ENCODE measurements around the gene ZC3H7B. TPM values are rescaled to one million over a fixed set of nuclear protein-coding genes. Genes with fewer than 3 reads are reported as not detected.
A peak's percentile ranks its signal among the peaks of the same experiment; 100 is the strongest.

Gene ZC3H7B
- total RNA-seq, 1 donor from 2014 or later = 54.7 TPM

DNA sequence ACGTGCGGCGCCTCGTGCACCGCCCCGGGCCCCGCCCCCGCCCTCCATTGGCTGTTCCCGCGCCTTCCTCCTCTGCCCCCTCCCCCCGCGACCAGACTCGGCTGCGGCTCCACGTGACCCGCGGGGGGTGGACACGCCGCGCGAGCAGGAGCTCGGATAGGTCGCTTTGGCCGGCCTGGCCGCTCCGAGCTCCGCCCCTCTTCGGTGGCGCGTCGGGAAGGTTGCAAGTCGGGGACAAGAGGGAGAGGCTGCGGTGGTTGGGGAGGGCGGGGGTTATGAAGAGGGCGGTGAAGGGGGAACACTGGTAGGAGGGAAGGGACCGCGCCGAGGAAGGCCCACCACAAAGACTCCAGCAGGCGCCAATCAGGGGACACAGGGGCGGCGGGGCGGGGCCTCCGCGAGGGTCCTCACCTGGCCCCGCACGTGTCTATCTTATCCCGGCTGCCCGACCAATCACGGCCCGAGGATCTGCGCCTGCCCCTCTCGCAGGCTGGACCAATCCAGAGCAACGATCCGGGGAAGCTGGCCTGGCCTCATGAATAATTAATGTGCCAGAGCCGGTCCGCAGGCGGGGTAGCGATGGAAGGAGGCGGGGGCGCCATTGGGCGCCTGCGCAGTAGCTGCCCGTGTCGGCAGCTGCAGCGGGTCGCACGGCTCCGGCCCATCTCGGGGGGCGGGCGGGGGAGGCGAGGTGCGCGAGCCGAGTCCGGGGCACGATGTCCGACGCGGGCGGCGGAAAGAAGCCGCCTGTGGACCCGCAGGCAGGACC is 80.2 kb downstream of the ZC3H7B start, which contains the start of gene TEF:
Gene TEF, plus strand, starts transcription at position 614 of the 769 bp plus-strand sequence. Its CDS starts 103 bp downstream, at position 717.
- Mint-ChIP-seq H3K36me3 (ENCODE audit: low read depth) (no peaks in the 10 kb centered on the region), H3K27me3 (ENCODE audit: low read depth) (no peaks in the 10 kb centered on the region), H3K27ac (ENCODE audit: unreplicated experiment) (peak within 1 kb of the TSS; percentile 99), H3K9me3 (ENCODE audit: low read depth) (no peaks in the 10 kb centered on the region), H3K4me1 (ENCODE audit: low read depth) (peaks cover 17% of the 10 kb centered on the region), H3K4me3 (ENCODE audit: unreplicated experiment) (peak within 1 kb of the TSS; percentile 86)
- peak; percentile 99 for DNase-seq (ENCODE audit: low spot score)
- TF ChIP-seq, protein P1, sequence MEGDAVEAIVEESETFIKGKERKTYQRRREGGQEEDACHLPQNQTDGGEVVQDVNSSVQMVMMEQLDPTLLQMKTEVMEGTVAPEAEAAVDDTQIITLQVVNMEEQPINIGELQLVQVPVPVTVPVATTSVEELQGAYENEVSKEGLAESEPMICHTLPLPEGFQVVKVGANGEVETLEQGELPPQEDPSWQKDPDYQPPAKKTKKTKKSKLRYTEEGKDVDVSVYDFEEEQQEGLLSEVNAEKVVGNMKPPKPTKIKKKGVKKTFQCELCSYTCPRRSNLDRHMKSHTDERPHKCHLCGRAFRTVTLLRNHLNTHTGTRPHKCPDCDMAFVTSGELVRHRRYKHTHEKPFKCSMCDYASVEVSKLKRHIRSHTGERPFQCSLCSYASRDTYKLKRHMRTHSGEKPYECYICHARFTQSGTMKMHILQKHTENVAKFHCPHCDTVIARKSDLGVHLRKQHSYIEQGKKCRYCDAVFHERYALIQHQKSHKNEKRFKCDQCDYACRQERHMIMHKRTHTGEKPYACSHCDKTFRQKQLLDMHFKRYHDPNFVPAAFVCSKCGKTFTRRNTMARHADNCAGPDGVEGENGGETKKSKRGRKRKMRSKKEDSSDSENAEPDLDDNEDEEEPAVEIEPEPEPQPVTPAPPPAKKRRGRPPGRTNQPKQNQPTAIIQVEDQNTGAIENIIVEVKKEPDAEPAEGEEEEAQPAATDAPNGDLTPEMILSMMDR (IDR thresholded peaks at IDR 0.05) = no peak

DNA sequence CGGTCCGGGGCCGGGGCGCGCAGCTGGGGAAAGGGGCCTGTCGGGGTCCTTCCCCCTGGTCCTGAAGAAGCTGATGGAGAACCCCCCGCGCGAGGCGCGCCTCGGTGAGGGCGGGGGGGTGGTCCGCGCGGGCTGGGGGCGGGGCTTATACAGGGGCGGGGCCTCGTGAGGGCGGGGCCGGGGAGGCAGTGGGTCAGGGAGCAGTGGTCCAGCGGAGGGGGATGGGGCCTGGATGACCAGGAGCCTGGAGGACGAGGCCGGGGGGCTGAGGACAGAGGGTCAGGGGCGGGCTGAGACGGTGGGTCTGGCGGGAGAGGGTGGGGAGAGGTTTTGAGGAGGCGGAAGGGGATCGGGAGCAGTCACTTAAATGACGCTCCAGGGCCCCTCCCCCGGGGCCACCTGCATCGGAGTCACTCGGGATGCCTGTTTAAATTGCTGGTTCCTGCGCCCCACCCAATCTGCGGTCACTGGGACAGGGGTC is 80.8 kb downstream of the ZC3H7B start:
- Mint-ChIP-seq H3K9me3 (ENCODE audit: low read depth) (no peaks in the 10 kb centered on the region), H3K4me3 (ENCODE audit: unreplicated experiment) (peak overlapping the region; percentile 86), H3K36me3 (ENCODE audit: low read depth) (no peaks in the 10 kb centered on the region), H3K4me1 (ENCODE audit: low read depth) (peaks cover 17% of the 10 kb centered on the region), H3K27ac (ENCODE audit: unreplicated experiment) (no peak overlapping the region), H3K27me3 (ENCODE audit: low read depth) (no peaks in the 10 kb centered on the region)
- DNase-seq (ENCODE audit: low spot score) = no peak
- TF ChIP-seq, protein P1 (IDR thresholded peaks at IDR 0.05) = no peak

DNA sequence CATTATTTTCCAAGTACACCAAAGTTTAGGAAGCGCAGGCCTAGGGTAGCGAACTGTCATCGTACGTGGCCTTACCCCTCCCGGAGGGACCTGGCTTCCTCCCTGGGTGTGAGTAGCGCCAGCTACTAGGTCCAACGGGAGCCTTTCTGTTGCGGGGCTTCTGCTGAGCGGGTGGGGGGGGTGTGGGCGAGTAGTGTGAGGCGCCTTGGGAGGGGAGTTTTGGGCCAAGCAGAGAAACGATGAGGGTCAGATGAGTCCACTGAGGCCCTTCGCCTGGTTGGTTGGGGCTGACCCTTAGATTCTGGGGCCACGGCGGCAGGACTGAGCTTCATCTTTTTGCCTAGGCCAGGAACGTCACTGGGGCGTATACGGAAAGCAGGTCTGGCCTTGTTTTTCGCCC is 81.3 kb downstream of the ZC3H7B start:
- no peak overlapping the region for H3K27ac Mint-ChIP-seq (ENCODE audit: unreplicated experiment)
- no peaks in the 10 kb centered on the region for H3K9me3 Mint-ChIP-seq (ENCODE audit: low read depth)
- no peaks in the 10 kb centered on the region for H3K36me3 Mint-ChIP-seq (ENCODE audit: low read depth)
- peaks cover 17% of the 10 kb centered on the region for H3K4me1 Mint-ChIP-seq (ENCODE audit: low read depth)
- H3K4me3 Mint-ChIP-seq (ENCODE audit: unreplicated experiment) = peak overlapping the region; percentile 86
- DNase-seq (ENCODE audit: low spot score) = no peak
- H3K27me3 Mint-ChIP-seq (ENCODE audit: low read depth) = no peaks in the 10 kb centered on the region
- TF ChIP-seq, protein P1 (IDR thresholded peaks at IDR 0.05) = no peak

DNA sequence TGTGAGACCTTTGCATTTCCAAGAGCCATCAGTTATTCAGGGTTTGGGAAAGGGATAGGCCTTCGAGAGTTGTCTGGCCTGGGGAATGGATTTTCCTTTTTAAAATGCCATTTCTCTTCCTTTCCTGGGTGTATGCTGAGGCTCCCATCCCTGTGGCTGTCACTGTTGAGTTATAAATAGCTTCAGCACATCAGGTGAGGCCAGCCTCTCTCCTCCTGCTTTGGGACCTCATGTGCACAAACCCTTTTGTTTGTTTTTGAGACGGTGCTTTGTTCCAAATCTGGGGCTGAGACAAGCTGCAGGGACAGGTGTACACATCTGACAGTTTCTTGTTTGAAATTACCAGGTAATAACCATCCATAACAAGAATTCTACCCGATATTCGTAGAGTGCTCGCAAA is 81.8 kb downstream of the ZC3H7B start:
- Mint-ChIP-seq H3K4me3 (ENCODE audit: unreplicated experiment) (peak overlapping the region; percentile 86), H3K27me3 (ENCODE audit: low read depth) (no peaks in the 10 kb centered on the region), H3K9me3 (ENCODE audit: low read depth) (no peaks in the 10 kb centered on the region), H3K36me3 (ENCODE audit: low read depth) (no peaks in the 10 kb centered on the region), H3K4me1 (ENCODE audit: low read depth) (peaks cover 17% of the 10 kb centered on the region), H3K27ac (ENCODE audit: unreplicated experiment) (no peak overlapping the region)
- no peak for DNase-seq (ENCODE audit: low spot score)
- TF ChIP-seq, protein P1 (IDR thresholded peaks at IDR 0.05) = no peak

DNA sequence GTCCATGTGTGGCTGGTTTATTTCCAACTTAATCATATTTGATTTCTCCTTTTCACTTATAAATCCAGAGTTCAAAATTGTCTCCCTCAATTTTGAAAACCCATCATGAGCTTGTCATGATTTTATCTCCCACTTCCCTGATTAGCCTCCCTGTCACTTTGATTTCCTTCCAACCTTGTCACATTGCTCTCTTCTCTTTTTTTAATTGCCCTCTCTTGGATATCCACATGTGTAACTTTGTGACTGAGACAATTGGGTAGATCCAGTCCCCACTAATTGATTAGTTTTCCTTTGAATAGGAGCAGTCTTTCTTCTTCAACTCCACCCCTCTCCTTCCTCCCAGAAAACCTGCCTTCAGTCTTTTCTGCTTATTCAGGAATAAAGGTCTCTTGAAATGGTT is 82.8 kb downstream of the ZC3H7B start:
- peaks cover 17% of the 10 kb centered on the region for H3K4me1 Mint-ChIP-seq (ENCODE audit: low read depth)
- no peak for DNase-seq (ENCODE audit: low spot score)
- H3K36me3 Mint-ChIP-seq (ENCODE audit: low read depth) = peaks cover 1% of the 10 kb centered on the region
- TF ChIP-seq, protein P1 (IDR thresholded peaks at IDR 0.05) = no peak
- H3K4me3 Mint-ChIP-seq (ENCODE audit: unreplicated experiment) = no peak overlapping the region
- H3K27me3 Mint-ChIP-seq (ENCODE audit: low read depth) = no peaks in the 10 kb centered on the region
- no peaks in the 10 kb centered on the region for H3K9me3 Mint-ChIP-seq (ENCODE audit: low read depth)
- H3K27ac Mint-ChIP-seq (ENCODE audit: unreplicated experiment) = no peak overlapping the region
